Activated T-cell treated with anti-CD3 and anti-CD28 coated beads, Interleukin-2, amount 50 U/mL, for 72 hours (primary cell): ENCODE results near the gene SLC46A1. TPM values are rescaled to one million over a fixed set of nuclear protein-coding genes. Genes with fewer than 3 reads are reported as not detected.
"Not testable (repeated sequence)": the region's sequence is repeated elsewhere in the genome, so short reads cannot be mapped to it uniquely, and the experiment has no call there.

ENCODE experiments used
- ATAC-seq, 2 donors: fragments of 150-1000 bp; cut with Tn5 transposase; replicated peaks in 1 of 2; 2 replicates each; pipeline ENCODE4 v1.10.0; 2021; ENCODE audit warnings: moderate library complexity in 2 of 2, mild to moderate bottlenecking in 1 of 2
- DNase-seq, 2 donors: peaks; one replicate each; pipeline ENCODE4 v3.0.0; 2021 to 2022; ENCODE audit warnings: mixed read lengths in 1 of 2
- H3K27ac Mint-ChIP-seq: one replicate; pipeline ENCODE4 v1.8.0; 2022; ENCODE audit warnings: mild to moderate bottlenecking, moderate library complexity, mixed read lengths
- H3K27me3 Mint-ChIP-seq: one replicate; pipeline ENCODE4 v1.8.0; 2022; ENCODE audit warnings: low read depth, mixed read lengths
- H3K36me3 Mint-ChIP-seq, 2 donors: one replicate each; pipeline ENCODE4 v1.8.0; 2022; ENCODE audit warnings: mixed read lengths in 2 of 2, mild to moderate bottlenecking in 1 of 2; ENCODE audit not compliant: insufficient read depth in 2 of 2
- H3K4me1 Mint-ChIP-seq: one replicate; pipeline ENCODE4 v1.8.0; 2022; ENCODE audit warnings: low read depth, mixed read lengths
- H3K4me3 Mint-ChIP-seq, 2 donors: one replicate each; pipeline ENCODE4 v1.8.0; 2022; ENCODE audit warnings: mild to moderate bottlenecking in 2 of 2, mixed read lengths in 2 of 2, moderate library complexity in 2 of 2
- H3K9me3 Mint-ChIP-seq, 2 donors: one replicate each; pipeline ENCODE4 v1.8.0; 2022; ENCODE audit warnings: mixed read lengths in 2 of 2
- total RNA-seq, 2 donors: library from RNA; stranded (reverse); gene quantifications; one replicate each; pipeline ENCODE4 v1.2.3, GENCODE V29; 2022

SLC46A1 gene
- total RNA-seq: 1 to 10 TPM; 2.1 TPM

DNA sequence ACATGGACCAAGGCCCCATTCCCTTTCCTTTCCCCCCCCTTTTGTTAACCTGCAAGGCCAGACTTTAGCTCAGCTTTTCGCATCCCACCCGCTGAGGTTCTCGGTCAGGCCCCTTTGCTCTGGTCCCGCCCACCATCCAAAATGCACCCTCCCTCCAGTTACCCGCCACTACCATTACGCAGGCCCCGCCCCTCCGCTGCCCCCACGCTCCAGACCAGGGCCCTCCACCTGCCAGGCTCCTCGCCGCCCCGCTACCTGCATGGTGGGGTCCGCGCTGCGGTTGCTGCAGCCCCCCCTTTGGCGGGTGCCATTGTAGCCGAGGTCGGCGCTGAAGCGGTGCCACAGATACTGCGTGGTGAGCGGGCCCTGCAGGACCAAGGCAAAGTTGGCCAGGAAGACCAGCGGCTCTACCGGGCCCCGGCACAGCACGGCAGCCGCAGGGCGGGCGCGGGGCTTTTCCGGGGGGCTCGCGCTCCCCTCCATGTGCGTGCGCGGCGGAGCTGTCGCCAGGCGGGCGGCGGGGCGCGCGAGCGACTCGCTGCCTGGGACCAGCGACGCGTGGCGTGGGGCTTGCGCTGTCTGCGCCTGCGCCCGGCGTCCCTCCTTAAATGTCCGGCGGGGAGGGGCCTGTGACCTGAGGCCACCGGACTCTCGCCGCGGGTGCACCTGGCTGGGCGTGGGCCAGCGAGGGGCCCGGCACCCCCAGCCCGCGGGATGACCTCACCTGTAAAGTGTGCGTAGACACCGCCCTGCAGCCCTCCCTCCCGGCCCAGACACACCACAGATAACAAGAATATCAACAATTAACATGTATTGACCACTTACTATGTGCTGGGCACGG is at the start of gene SLC46A1:
Gene SLC46A1 (minus strand): TSS at position 581 of the 841 bp plus-strand sequence. CDS start 98 bp downstream, at position 483.
- peaks cover 13% of the 10 kb centered on the region for H3K27me3 Mint-ChIP-seq

GRCh38 chr17:28449859-28450258 is 43.8 kb upstream of the SLC46A1 start:
- no peak for ATAC-seq
- no peaks in the 10 kb centered on the region for H3K4me1 Mint-ChIP-seq
- peaks cover 19% of the 10 kb centered on the region for H3K27me3 Mint-ChIP-seq

More for the DNA sequence above, at the start of gene SLC46A1:
- peak; percentile 67 to 72 for DNase-seq
- Mint-ChIP-seq H3K36me3 (no peaks in the 10 kb centered on the region), H3K4me1 (peaks cover 7% of the 10 kb centered on the region), H3K27ac (no peak within 1 kb of the TSS), H3K9me3 (no peaks in the 10 kb centered on the region), H3K4me3 (peak within 1 kb of the TSS; percentile 80 to 84)
- ATAC-seq: peak; percentile 86 to 88

DNA sequence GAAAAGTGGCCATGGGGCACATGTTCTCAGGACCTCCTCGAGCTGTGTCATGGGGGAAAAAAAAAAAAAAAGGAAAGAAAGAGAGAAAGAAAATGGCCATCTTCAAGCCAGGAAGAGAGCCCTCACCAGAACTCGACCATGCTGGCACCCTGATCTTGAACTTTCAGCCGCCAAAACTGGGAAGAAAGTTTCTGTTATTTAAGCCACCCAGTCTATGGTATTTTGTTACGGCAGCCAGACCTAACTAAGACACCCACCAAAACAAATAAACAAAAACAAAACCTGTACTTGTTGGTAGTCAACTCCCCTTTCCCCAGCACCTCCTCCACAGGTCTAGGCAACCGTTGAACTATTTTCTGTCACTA is 41.4 kb upstream of the SLC46A1 start:
- no peak for ATAC-seq
- Mint-ChIP-seq H3K9me3 (peaks cover 0 to 5% of the 10 kb centered on the region in 2 donors), H3K4me3 (no peak overlapping the region), H3K27me3 (peaks cover 9% of the 10 kb centered on the region), H3K27ac (no peak overlapping the region), H3K36me3 (no peaks in the 10 kb centered on the region), H3K4me1 (no peaks in the 10 kb centered on the region)
- DNase-seq: no peak

More at GRCh38 chr17:28449859-28450258, 43.8 kb upstream of the SLC46A1 start:
- Mint-ChIP-seq H3K4me3 (no peak overlapping the region), H3K36me3 (no peaks in the 10 kb centered on the region), H3K9me3 (peaks cover 0 to 5% of the 10 kb centered on the region in 2 donors), H3K27ac (no peak overlapping the region)
- DNase-seq: no peak

DNA sequence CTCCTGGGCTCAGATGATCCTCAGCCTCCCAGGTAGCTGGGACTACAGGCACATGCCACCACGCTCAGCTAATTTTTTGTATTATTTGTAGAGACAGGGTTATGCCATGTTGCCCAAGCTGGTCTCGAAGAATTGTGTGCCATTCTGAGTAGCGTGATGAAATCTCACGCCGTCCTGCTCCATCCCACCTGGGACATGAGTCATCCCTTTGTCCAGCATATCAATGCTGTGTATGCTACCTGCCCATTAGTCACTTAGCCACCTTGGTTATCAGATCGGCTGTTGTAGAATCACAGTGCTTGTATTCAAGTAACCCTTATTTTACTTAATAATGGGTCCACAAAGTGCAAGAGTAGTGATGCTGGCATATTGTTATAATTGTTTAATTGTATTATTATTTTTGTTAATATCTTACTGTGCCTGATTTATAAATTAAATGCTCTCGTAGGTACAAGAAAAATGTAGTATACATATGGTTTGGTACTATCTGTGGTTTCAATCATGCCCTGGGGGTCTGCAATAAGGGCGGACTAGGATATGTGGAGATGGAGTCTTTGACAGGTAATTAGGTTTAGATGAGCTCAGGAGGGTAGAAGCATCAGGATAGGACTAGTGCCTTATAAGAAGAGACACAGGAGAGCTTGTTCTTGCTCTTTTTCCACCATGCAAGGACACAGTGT is 40.8 kb upstream of the SLC46A1 start:
- DNase-seq: no peak
- Mint-ChIP-seq H3K9me3 (peaks cover 0 to 5% of the 10 kb centered on the region in 2 donors), H3K27ac (no peak overlapping the region), H3K4me3 (no peak overlapping the region), H3K4me1 (no peaks in the 10 kb centered on the region), H3K36me3 (no peaks in the 10 kb centered on the region), H3K27me3 (peaks cover 9% of the 10 kb centered on the region)
- ATAC-seq: no peak

GRCh38 chr17:28443901-28444638 is 38.1 kb upstream of the SLC46A1 start:
- Mint-ChIP-seq H3K9me3 (no peaks in the 10 kb centered on the region), H3K4me1 (no peaks in the 10 kb centered on the region), H3K36me3 (no peaks in the 10 kb centered on the region), H3K27ac (no peak overlapping the region), H3K27me3 (peaks cover 13% of the 10 kb centered on the region), H3K4me3 (no peak overlapping the region)
- DNase-seq: no peak
- no peak for ATAC-seq

DNA sequence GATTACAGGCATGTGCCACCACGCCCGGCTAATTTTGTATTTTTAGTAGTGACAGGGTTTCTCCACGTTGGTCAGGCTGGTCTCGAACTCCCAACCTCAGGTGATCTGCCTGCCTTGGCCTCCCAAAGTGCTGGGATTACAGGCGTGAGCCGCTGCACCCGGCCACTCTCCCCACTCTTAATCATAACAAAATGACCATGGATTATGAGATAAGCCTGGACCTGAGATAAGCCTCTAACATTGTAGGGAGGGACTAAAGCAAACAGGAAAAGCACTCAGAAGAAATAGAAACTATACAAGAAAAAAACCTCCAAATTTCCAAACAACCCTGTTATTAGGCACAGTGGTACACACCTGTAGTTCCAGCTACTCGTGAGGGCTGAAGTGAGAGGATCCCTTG is 28.3 kb upstream of the SLC46A1 start:
- H3K27me3 Mint-ChIP-seq: peaks cover 11% of the 10 kb centered on the region
- not testable (repeated sequence) for ATAC-seq, DNase-seq, H3K9me3 Mint-ChIP-seq, H3K36me3 Mint-ChIP-seq, H3K4me1 Mint-ChIP-seq, H3K4me3 Mint-ChIP-seq, H3K27ac Mint-ChIP-seq

DNA sequence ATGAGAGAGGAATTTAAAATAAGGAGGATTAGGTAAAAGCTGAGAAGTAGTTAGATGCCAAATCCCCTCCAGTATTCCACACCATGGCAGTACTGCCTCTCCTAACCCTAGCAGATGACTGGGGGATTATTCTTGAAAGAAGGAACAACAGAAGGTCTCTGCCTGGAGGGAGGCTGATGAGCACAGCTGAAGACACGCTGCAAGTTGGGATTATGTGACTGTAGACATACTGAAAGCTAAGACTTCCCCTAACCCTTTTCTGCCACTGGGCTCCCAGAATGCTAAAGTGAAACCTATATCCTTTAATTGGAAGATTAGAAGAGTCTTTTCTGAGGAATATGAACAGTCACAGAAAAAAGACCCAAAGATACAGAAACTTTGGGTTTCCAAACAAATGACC is 27.7 kb upstream of the SLC46A1 start:
- H3K36me3 Mint-ChIP-seq: no peaks in the 10 kb centered on the region
- no peaks in the 10 kb centered on the region for H3K9me3 Mint-ChIP-seq
- peaks cover 11% of the 10 kb centered on the region for H3K27me3 Mint-ChIP-seq
- ATAC-seq (no peak), DNase-seq (no peak)
- H3K4me3 Mint-ChIP-seq: no peak overlapping the region
- H3K4me1 Mint-ChIP-seq: no peaks in the 10 kb centered on the region
- H3K27ac Mint-ChIP-seq: no peak overlapping the region

GRCh38 chr17:28427982-28428381 is 22.0 kb upstream of the SLC46A1 start:
- not testable (repeated sequence) for H3K36me3 Mint-ChIP-seq, H3K9me3 Mint-ChIP-seq, H3K4me1 Mint-ChIP-seq, H3K4me3 Mint-ChIP-seq, ATAC-seq, DNase-seq, H3K27me3 Mint-ChIP-seq, H3K27ac Mint-ChIP-seq

- H3K4me1 Mint-ChIP-seq: no peaks in the 10 kb centered on the region
- H3K9me3 Mint-ChIP-seq: no peaks in the 10 kb centered on the region
- H3K27ac Mint-ChIP-seq: no peak overlapping the region
- H3K36me3 Mint-ChIP-seq: no peaks in the 10 kb centered on the region
- no peak overlapping the region for H3K4me3 Mint-ChIP-seq
- ATAC-seq (no peak), DNase-seq (no peak)
- H3K27me3 Mint-ChIP-seq: peaks cover 6% of the 10 kb centered on the region
Measured at GRCh38 chr17:28427371-28427770, 21.4 kb upstream of the SLC46A1 start.

DNA sequence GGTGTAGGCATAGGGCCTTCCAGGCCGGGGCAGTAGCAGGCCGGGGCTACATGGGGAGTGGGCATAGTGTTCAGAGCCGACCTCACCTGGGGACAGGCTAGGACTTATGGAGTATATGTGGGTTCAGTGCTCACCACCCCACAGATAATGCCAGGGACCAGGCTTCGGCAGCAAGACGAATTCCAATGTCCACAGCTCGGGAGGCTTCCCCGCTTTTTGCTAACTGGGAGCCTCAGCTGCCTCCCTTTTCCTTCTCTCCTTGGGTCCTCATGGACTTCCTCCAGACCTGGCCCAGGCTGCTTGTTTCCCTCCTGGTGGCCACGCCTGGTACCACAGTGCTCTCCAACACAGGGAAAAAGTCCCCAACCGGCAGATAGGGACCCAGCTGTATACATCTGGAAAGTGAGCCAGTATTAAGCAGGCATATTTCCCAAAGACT is 20.1 kb upstream of the SLC46A1 start:
- Mint-ChIP-seq H3K36me3 (no peaks in the 10 kb centered on the region), H3K9me3 (no peaks in the 10 kb centered on the region), H3K27me3 (peaks cover 6% of the 10 kb centered on the region), H3K27ac (no peak overlapping the region), H3K4me3 (no peak overlapping the region), H3K4me1 (no peaks in the 10 kb centered on the region)
- ATAC-seq (no peak), DNase-seq (no peak)

GRCh38 chr17:28425206-28425605 is 19.2 kb upstream of the SLC46A1 start:
- ATAC-seq (no peak), DNase-seq (no peak)
- H3K4me3 Mint-ChIP-seq: no peak overlapping the region
- no peaks in the 10 kb centered on the region for H3K9me3 Mint-ChIP-seq
- no peaks in the 10 kb centered on the region for H3K4me1 Mint-ChIP-seq
- no peaks in the 10 kb centered on the region for H3K27me3 Mint-ChIP-seq
- H3K36me3 Mint-ChIP-seq: no peaks in the 10 kb centered on the region
- H3K27ac Mint-ChIP-seq: no peak overlapping the region

- Mint-ChIP-seq H3K4me1 (peaks cover 4% of the 10 kb centered on the region), H3K27ac (no peak overlapping the region), H3K9me3 (no peaks in the 10 kb centered on the region), H3K4me3 (no peak overlapping the region), H3K36me3 (no peaks in the 10 kb centered on the region), H3K27me3 (no peaks in the 10 kb centered on the region)
- ATAC-seq: no peak
- no peak for DNase-seq
Measured at GRCh38 chr17:28421787-28422305, 15.8 kb upstream of the SLC46A1 start.
